Activated CD8-positive, alpha-beta memory T cell treated with anti-CD3 and anti-CD28 coated beads, Interleukin-2, amount 10 ng/mL, durations not matched to agents 7 days and 5 days (primary cell): Measurements from ENCODE around the gene RND2. TPM values are rescaled to one million over a fixed set of nuclear protein-coding genes. Genes with fewer than 3 reads are reported as not detected.

Experiments used
- ATAC-seq: fragments of 150-1000 bp; cut with Tn5 transposase; one replicate; pipeline ENCODE4 v1.10.0; 2021; ENCODE audit warnings: moderate library complexity
- CTCF ChIA-PET: fragments of 350-600 bp; sonication (Branson Sonifier 250); formaldehyde crosslinking; loops from one replicate; lab custom pipeline; 2021; ENCODE audit warnings: antibody characterized with exemption; lab: Charles Lee
- DNase-seq: peaks from one replicate; pipeline ENCODE4 v3.0.0-alpha.2; 2020
- H3K27ac Mint-ChIP-seq: one replicate; pipeline ENCODE4 v1.8.0; 2021; ENCODE audit warnings: mild to moderate bottlenecking, mixed read lengths
- H3K27me3 Mint-ChIP-seq: one replicate; pipeline ENCODE4 v1.8.0; 2021; ENCODE audit warnings: mixed read lengths
- H3K36me3 Mint-ChIP-seq: one replicate; pipeline ENCODE4 v1.8.0; 2021; ENCODE audit warnings: mild to moderate bottlenecking, mixed read lengths
- H3K4me1 Mint-ChIP-seq: one replicate; pipeline ENCODE4 v1.8.0; 2021; ENCODE audit warnings: mixed read lengths
- H3K4me3 Mint-ChIP-seq: one replicate; pipeline ENCODE4 v1.8.0; 2021; ENCODE audit warnings: mild to moderate bottlenecking, moderate library complexity, mixed read lengths
- H3K9me3 Mint-ChIP-seq: one replicate; pipeline ENCODE4 v1.8.0; 2022; ENCODE audit warnings: low read depth, mixed read lengths
- total RNA-seq, 2 experiments: library from RNA; stranded (reverse); gene quantifications; one replicate each; pipeline ENCODE4 v1.2.3, GENCODE V29; 2021

RND2 gene
- total RNA-seq, 2 experiments from 2014 or later, result not detected

DNA sequence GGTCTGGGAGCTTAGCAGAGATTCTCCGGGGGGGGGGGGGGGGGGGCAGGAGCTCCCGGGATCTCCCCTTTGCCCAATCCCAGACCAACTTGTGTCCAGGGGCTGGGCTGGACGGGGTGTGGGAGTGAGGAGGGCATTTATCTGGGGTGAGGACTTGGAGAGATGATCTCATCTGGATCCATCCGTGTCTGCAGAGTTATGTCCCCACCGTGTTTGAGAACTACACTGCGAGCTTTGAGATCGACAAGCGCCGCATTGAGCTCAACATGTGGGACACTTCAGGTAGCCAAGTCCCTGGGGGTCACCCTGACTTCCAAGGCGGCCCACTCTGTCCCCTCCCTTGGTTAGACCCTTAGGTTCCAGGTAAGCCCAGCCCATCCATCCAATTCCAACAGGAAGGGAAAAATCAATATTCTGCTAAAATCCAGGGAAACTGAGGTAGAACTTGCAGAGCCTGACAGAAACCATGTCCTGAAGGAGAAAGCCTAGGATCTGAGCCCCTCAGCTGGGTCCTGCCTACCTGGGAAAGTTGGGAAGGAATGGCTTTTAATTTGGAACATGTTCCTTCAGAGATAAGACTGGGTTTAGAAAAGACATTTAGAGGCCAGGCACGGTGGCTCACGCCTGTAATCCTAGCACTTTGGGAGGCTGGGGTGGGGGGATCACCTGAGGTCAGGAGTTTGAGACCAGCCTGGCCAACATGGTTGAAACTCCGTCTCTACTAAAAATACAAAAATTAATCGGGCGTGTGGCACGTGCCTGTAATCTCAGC lies 921 bp downstream of the RND2 start:
- Mint-ChIP-seq H3K9me3 (no peaks in the 10 kb centered on the region), H3K27ac (no peak overlapping the region), H3K4me1 (peaks cover 17% of the 10 kb centered on the region), H3K4me3 (peak overlapping the region; percentile 33), H3K36me3 (no peaks in the 10 kb centered on the region), H3K27me3 (peaks cover 25% of the 10 kb centered on the region)
- CTCF ChIA-PET, result interaction anchor here (0.7 kb wide), 1 partner anchor 19 kb away, joined by 3 read pairs; the partner anchor contains the start of gene IFI35
- DNase-seq, result no peak
- no peak for ATAC-seq

DNA sequence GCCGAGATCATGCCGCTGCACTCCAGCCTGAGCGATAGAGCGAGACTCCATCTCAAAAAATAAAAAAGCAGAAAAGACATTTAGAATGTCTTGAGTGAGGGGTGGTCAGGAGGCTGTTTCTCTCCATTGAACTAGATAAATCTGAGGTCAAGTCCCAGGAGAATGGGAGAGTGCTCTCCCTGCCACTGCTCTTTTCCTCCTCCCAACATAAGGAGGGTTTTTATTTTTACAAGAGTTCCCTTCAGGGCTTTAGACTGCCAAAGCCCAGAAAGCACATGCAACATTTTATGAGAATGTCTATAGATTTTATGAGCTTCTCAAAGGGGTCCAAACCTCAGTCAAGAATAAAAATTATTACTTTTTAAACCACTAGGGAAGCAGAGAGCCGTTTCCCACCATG lies 1.6 kb downstream of the RND2 start:
- H3K27me3 Mint-ChIP-seq, result peaks cover 25% of the 10 kb centered on the region
- H3K36me3 Mint-ChIP-seq, result no peaks in the 10 kb centered on the region
- CTCF ChIA-PET, result interaction anchor here (0.7 kb wide), 1 partner anchor 20 kb away, joined by 3 read pairs; the partner anchor contains the start of gene IFI35
- ATAC-seq, result no peak
- DNase-seq, result no peak
- no peak overlapping the region for H3K27ac Mint-ChIP-seq
- H3K9me3 Mint-ChIP-seq, result no peaks in the 10 kb centered on the region
- no peak overlapping the region for H3K4me3 Mint-ChIP-seq
- peaks cover 15% of the 10 kb centered on the region for H3K4me1 Mint-ChIP-seq

DNA sequence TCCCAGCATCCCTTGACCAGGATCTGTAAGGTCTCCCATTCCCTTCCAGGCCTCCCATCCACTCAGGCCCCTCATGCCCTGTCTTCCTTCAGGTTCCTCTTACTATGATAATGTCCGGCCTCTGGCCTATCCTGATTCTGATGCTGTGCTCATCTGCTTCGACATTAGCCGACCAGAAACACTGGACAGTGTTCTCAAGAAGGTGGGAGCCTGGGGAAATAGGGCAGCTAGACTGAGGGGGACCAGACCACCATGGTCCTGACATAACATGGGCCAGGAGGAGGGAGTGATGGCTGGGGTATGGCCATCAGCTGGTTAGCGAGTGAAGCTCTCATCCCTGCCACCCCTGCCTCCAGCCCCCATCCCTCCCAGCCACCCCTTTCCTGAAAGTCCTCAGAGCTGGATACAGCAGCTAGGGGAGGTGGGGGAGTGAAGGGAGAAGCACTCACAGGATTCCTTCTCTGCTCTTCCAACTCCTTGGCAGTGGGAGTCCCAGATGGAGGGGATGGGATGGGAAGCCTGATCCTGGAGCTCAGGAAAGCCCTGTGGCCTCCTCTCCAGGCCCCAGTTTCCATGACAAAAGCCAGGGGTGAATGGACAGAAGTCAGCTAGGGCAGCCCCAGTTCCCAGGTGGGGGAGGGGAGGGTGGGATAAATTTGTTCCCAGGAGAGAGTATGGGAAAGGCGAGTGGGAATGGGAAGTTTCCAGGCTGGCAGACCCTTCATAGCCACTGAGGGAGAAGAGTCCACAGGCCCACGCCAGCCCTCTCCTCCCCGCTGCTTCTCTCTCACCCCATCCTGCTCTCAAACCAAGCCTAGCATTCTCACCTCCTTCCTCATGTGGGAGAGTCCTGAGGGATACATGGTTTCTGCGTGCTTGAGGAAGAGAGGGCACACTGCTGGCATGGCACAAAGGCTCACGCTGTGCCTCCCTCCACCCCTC lies 2.3 kb downstream of the RND2 start:
- ATAC-seq, result no peak
- no peak for DNase-seq
- Mint-ChIP-seq H3K36me3 (no peaks in the 10 kb centered on the region), H3K27me3 (peaks cover 25% of the 10 kb centered on the region), H3K4me1 (peaks cover 12% of the 10 kb centered on the region), H3K9me3 (no peaks in the 10 kb centered on the region), H3K4me3 (no peak overlapping the region), H3K27ac (no peak overlapping the region)
- CTCF ChIA-PET, result no interaction called here

DNA sequence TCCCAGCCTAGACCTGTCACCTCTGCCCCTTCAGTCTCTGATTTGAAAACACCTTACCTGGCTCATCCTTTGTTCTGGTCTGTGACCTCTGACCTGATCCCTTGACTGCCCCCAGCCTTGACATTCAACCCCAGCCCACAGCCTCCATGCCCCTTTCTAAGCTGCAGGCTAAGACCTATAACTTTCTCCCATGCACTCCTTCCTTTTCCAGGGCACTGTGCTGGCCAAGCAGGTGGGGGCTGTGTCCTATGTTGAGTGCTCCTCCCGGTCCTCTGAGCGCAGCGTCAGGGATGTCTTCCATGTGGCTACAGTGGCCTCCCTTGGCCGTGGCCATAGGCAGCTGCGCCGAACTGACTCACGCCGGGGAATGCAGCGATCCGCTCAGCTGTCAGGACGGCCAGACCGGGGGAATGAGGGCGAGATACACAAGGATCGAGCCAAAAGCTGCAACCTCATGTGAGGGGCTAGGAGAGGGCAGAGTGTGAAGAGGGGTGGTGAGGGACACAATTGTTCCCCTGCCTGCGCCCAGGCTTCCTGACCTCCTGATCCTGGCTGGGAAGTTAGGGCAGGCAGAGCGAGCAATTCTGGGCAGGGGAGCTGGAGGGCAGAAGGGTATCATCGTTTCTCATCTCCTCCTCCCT lies 3.3 kb downstream of the RND2 start:
- H3K27ac Mint-ChIP-seq, result no peak overlapping the region
- no peak overlapping the region for H3K4me3 Mint-ChIP-seq
- H3K4me1 Mint-ChIP-seq, result peaks cover 12% of the 10 kb centered on the region
- H3K27me3 Mint-ChIP-seq, result peaks cover 25% of the 10 kb centered on the region
- ATAC-seq (no peak), DNase-seq (no peak)
- H3K36me3 Mint-ChIP-seq, result no peaks in the 10 kb centered on the region
- no peaks in the 10 kb centered on the region for H3K9me3 Mint-ChIP-seq
- CTCF ChIA-PET, result no interaction called here

DNA sequence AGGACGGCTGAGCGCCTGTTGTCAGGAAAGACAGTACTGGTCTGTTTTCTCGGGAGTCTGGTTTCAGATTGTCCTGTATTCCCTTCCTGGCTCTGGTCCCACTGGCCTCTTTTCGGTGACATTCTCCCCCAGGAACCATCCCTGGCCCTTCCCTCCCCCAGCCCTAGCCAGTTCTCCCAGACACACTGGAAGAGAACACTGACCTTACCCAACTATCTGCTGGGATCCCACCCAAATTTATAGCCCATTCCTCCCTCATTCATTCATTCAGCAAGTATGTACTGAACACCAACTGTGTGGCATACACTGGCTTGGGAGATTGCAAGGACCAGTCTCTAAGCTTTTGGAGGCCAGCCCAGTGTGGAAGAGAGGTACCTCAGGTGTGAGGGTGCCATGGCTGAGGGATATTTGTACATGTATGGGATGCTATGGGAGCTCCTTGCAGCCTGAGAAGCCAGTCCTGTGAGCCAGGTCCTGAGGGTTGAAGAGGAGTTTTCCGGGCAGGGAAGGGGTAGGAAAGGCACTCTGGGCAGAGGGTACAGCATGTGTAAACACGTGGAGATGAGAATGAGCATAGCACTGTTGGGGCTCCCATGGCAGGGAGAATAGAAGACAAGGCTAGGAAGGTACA lies 5.2 kb downstream of the RND2 start:
- no peak for DNase-seq
- CTCF ChIA-PET, result interaction anchor here (1.1 to 1.2 kb wide), 2 partner anchors 8 to 32 kb away, joined by 3 to 6 read pairs; partner anchors contain the start of genes RPL27 and VAT1

DNA sequence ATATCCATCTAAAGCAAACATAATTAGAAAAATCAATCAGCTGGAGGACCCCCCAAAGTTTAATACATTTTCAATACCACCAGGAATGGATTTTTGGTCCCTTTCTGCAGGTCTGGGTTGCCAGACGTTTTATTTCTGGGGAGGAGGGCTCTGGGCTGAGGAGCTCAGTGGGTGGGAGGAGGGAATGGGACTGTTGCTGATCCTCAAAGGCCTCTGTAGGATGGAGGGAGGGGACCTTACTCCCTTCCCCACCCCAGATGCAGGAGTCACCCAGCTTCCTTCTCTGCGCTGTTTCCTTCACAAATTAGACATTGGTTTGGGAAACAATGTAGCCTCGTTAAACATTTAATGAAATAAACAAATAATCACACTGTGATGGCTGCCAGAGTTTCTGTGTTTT lies 6.6 kb downstream of the RND2 start:
- ATAC-seq (no peak), DNase-seq (no peak)
- no peaks in the 10 kb centered on the region for H3K9me3 Mint-ChIP-seq
- no peak overlapping the region for H3K27ac Mint-ChIP-seq
- peaks cover 3% of the 10 kb centered on the region for H3K27me3 Mint-ChIP-seq
- H3K4me1 Mint-ChIP-seq, result no peaks in the 10 kb centered on the region
- H3K36me3 Mint-ChIP-seq, result no peaks in the 10 kb centered on the region
- no peak overlapping the region for H3K4me3 Mint-ChIP-seq
- CTCF ChIA-PET, result interaction anchor here (0.7 kb wide), 3 partner anchors 119 to 736 kb away, joined by 3 to 4 read pairs (median 3); no protein-coding TSS in a partner anchor

More for the DNA sequence above, 5.2 kb downstream of the RND2 start:
- H3K27ac Mint-ChIP-seq, result no peak overlapping the region
- no peak for ATAC-seq
- peaks cover 3% of the 10 kb centered on the region for H3K4me1 Mint-ChIP-seq
- H3K4me3 Mint-ChIP-seq, result no peak overlapping the region
- H3K9me3 Mint-ChIP-seq, result no peaks in the 10 kb centered on the region
- H3K27me3 Mint-ChIP-seq, result peaks cover 16% of the 10 kb centered on the region
- no peaks in the 10 kb centered on the region for H3K36me3 Mint-ChIP-seq

DNA sequence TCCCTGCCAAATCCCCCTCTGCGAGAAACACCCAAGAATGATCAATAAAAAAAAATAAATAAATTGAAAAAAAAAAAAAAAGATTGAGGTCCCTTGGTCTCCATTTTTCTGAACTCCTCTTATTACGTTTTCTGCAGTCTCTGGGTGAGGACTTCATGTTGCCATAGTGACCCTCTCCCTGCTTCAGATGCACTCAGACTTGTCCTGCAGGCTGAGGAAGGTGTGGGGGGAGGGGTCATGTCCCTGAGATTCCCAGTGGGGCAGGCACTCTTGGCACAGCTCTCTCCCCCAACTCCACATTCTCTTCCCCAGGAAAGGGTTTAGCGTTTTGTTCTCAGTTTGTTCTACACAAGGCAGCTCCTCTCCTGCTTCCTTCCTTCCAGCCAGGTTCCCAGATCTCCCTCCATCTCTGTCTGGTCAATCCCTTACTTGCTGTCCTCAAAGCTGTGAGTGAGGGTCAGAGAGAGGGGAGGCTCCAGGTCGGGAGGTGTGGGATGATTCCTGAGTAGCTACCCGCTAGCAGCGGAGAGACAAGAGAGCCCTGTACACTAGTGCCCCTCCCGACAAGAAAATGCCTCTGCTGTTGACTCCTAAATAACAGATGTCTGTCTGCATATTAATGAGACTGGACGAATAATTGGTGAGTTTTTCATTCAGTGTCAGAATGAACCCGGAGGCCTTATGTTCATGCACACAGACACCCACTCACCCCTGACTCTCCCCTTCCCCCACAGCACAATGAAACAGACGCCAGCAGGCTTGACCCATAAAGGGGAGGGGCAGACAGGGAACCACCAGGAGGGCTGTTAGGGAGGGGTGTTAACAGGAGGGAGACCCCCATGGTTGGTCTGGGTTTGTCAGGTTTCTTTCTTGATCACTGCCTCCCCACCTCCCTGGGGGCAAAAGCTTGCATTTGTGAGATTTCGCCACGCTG lies 9.2 kb downstream of the RND2 start:
- Mint-ChIP-seq H3K27ac (no peak overlapping the region), H3K4me3 (no peak overlapping the region), H3K4me1 (no peaks in the 10 kb centered on the region), H3K9me3 (no peaks in the 10 kb centered on the region), H3K27me3 (no peaks in the 10 kb centered on the region), H3K36me3 (no peaks in the 10 kb centered on the region)
- CTCF ChIA-PET, result interaction anchor here (1.4 kb wide), 1 partner anchor 10 kb away, joined by 5 read pairs; no protein-coding TSS in a partner anchor
- DNase-seq, result no peak
- ATAC-seq, result no peak

DNA sequence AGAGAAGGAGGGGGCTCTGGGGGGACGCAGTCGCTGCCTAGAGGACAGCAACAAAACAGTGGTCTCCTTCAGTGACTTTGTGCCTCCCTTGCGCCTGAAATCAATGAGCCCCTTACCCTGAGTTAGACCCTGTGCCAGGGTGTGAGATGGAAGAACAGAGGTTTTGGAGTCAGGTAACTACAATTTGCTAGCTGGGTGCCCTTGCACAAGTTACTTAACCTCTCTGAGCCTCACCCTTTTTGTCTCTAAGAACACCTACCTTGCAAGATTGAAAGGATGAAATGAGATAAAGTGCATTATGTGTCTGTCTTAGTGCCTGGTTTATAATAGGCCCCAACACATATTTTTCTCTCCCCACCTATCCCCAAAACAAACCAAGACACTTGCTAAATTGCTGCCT lies 9.9 kb downstream of the RND2 start:
- Mint-ChIP-seq H3K27ac (no peak overlapping the region), H3K27me3 (no peaks in the 10 kb centered on the region), H3K4me3 (no peak overlapping the region), H3K9me3 (no peaks in the 10 kb centered on the region), H3K36me3 (no peaks in the 10 kb centered on the region), H3K4me1 (no peaks in the 10 kb centered on the region)
- no peak for DNase-seq
- ATAC-seq, result no peak
- CTCF ChIA-PET, result no interaction called here

DNA sequence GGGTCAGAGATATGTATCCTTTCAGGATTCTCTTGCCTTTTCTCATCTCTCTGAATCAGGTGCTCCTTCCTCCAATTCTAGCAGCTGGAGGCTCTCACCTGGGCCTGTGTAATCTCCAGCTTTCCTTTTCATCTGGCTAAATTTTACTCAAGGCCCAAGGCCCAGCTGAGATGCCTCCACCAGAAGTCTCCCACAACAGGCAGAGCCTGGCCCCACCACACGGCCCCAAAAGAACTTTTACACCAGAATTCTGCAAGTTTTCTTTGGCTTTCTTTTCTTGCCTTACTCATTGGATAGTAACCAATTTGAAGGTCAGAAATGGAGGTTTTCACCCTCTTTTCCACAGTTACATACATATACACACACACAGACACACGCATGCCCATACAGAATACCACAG lies 14.6 kb downstream of the RND2 start:
- no peaks in the 10 kb centered on the region for H3K4me1 Mint-ChIP-seq
- no peak for DNase-seq
- CTCF ChIA-PET, result no interaction called here
- no peak overlapping the region for H3K4me3 Mint-ChIP-seq
- no peaks in the 10 kb centered on the region for H3K27me3 Mint-ChIP-seq
- no peaks in the 10 kb centered on the region for H3K9me3 Mint-ChIP-seq
- H3K36me3 Mint-ChIP-seq, result peaks cover 7% of the 10 kb centered on the region
- ATAC-seq, result no peak
- no peak overlapping the region for H3K27ac Mint-ChIP-seq

DNA sequence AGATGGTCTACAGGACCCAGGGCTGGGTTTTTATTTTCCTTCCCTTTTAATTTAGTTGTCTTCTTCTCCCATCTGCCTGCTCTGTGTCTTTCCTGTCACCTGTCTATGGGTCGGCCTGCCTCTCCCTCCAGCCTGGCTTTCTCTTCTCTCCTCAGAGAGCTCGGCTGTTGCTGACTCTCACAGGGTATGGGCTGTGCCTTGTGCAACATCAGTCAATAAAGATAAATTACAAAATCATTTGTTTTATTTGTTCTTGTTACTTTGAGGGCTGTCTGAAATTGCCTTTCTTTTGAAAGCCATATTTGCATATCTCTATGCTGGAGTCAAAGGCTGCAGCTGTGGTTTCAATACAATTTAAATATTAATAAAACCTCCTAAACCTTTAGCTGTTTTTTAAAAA lies 15.6 kb downstream of the RND2 start:
- H3K36me3 Mint-ChIP-seq, result peaks cover 10% of the 10 kb centered on the region
- H3K4me1 Mint-ChIP-seq, result no peaks in the 10 kb centered on the region
- no peak for ATAC-seq
- H3K27me3 Mint-ChIP-seq, result no peaks in the 10 kb centered on the region
- H3K4me3 Mint-ChIP-seq, result no peak overlapping the region
- no peak for DNase-seq
- no peak overlapping the region for H3K27ac Mint-ChIP-seq
- H3K9me3 Mint-ChIP-seq, result no peaks in the 10 kb centered on the region
- CTCF ChIA-PET, result no interaction called here

DNA sequence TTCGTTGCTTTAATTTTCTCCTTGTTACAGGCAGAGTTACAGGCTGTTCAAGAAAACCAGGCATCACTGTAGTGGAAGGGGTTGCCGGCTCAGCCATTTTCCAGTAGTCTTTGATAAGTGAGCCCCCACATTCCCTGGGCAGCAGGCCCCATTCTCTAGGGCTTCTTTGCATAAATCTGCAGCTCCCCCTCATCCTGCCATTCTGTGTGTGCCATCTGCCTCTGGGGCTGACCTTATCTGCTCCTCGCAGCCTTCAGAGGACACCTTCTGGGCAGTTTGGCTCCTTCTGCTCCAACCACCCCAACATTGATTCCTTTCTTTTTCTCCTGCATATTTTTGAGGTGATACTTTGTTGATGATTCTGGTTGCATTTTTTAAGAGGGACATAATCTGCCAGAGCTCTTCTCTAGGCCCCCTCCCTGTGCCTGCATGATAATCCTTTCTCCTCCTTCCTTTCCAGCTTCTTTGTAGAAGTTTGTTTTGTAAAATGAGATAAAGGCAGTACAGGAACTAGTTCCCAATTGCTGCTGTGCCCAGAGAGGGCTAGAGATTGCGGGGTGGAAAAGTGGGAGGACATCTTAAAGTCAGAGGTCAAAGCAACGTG lies 17.1 kb downstream of the RND2 start:
- Mint-ChIP-seq H3K27ac (no peak overlapping the region), H3K27me3 (no peaks in the 10 kb centered on the region), H3K4me1 (no peaks in the 10 kb centered on the region), H3K4me3 (no peak overlapping the region), H3K9me3 (no peaks in the 10 kb centered on the region), H3K36me3 (peaks cover 12% of the 10 kb centered on the region)
- CTCF ChIA-PET, result no interaction called here
- DNase-seq (no peak), ATAC-seq (no peak)

DNA sequence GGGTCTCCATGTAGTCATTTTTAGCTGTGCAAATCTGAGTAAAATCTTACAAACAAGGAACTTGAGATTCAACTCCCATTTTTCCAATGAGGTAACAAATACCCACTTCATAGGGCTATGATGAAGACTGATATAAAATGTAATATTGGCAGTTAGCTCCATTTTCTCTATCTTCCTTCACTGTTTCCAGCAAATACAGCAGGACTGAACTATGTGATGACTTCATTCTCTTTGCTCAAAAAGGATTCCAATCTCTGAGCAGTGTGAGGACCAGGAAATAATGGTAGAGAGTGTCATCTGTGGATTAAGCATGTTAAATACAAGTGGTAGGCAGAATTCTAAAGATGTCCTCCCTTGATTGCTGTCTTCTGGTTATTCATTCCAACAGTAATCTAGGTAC lies 18.3 kb downstream of the RND2 start:
- Mint-ChIP-seq H3K4me1 (no peaks in the 10 kb centered on the region), H3K36me3 (peaks cover 15% of the 10 kb centered on the region), H3K27ac (no peak overlapping the region), H3K9me3 (no peaks in the 10 kb centered on the region), H3K4me3 (no peak overlapping the region), H3K27me3 (no peaks in the 10 kb centered on the region)
- CTCF ChIA-PET, result no interaction called here
- DNase-seq, result no peak
- no peak for ATAC-seq
